ENCODE results near the gene SPIRE2. TPM values are rescaled to one million over a fixed set of nuclear protein-coding genes. Genes with fewer than 3 reads are reported as not detected.

SPIRE2 gene
- polyA plus RNA-seq, 4 donors: 9.5 to 22.5 (median 14.2) TPM

- no peak for DNase-seq (ENCODE audit: low read depth in 4 of 4, low spot score in 2 of 4)
Observed at GRCh38 chr16:89893642-89894548, 65.6 kb downstream of the SPIRE2 start.

GRCh38 chr16:89895482-89896250 is 67.4 kb downstream of the SPIRE2 start:
- DNase-seq (ENCODE audit: low read depth in 4 of 4, low spot score in 2 of 4): no peak

GRCh38 chr16:89897204-89897603 is 68.9 kb downstream of the SPIRE2 start:
- DNase-seq (ENCODE audit: low read depth in 4 of 4, low spot score in 2 of 4): no peak

- DNase-seq (ENCODE audit: low read depth in 4 of 4, low spot score in 2 of 4): no peak
Observed at GRCh38 chr16:89898201-89898967, 70.1 kb downstream of the SPIRE2 start.

GRCh38 chr16:89899879-89900481 is 71.7 kb downstream of the SPIRE2 start:
- no peak for DNase-seq (ENCODE audit: low read depth in 4 of 4, low spot score in 2 of 4)

- DNase-seq (ENCODE audit: low read depth in 4 of 4, low spot score in 2 of 4): no peak
Observed at GRCh38 chr16:89900885-89901284, 72.6 kb downstream of the SPIRE2 start.

- no peak for DNase-seq (ENCODE audit: low read depth in 4 of 4, low spot score in 2 of 4)
Observed at GRCh38 chr16:89902980-89903379, 74.7 kb downstream of the SPIRE2 start.

GRCh38 chr16:89903908-89904515 is 75.7 kb downstream of the SPIRE2 start:
- no peak for DNase-seq (ENCODE audit: low read depth in 4 of 4, low spot score in 2 of 4)

- no peak for DNase-seq (ENCODE audit: low read depth in 4 of 4, low spot score in 2 of 4)
Observed at GRCh38 chr16:89904606-89905510, 76.6 kb downstream of the SPIRE2 start.

- DNase-seq (ENCODE audit: low read depth in 4 of 4, low spot score in 2 of 4): no peak
Observed at GRCh38 chr16:89905511-89906139, 77.3 kb downstream of the SPIRE2 start.

GRCh38 chr16:89906140-89907025 is 78.1 kb downstream of the SPIRE2 start:
- no peak for DNase-seq (ENCODE audit: low read depth in 4 of 4, low spot score in 2 of 4)

GRCh38 chr16:89907055-89907814 is 79.0 kb downstream of the SPIRE2 start:
- no peak for DNase-seq (ENCODE audit: low read depth in 4 of 4, low spot score in 2 of 4)

GRCh38 chr16:89908236-89908635 is 80.0 kb downstream of the SPIRE2 start:
- no peak for DNase-seq (ENCODE audit: low read depth in 4 of 4, low spot score in 2 of 4)

- DNase-seq (ENCODE audit: low read depth in 4 of 4, low spot score in 2 of 4): no peak
Observed at GRCh38 chr16:89909777-89910716, 81.8 kb downstream of the SPIRE2 start.

GRCh38 chr16:89910717-89911354 is 82.6 kb downstream of the SPIRE2 start:
- no peak for DNase-seq (ENCODE audit: low read depth in 4 of 4, low spot score in 2 of 4)

All from left renal cortex interstitium (tissue), 4 donors.